ENCODE measurements around the gene ASCL2. TPM values are rescaled to one million over a fixed set of nuclear protein-coding genes. Genes with fewer than 3 reads are reported as not detected.

ASCL2 gene
- total and polyA plus RNA-seq, 10 of the 15 experiments (the other 5 are each of a cell fraction or from before 2014, with no cell fraction given): not detected

DNA sequence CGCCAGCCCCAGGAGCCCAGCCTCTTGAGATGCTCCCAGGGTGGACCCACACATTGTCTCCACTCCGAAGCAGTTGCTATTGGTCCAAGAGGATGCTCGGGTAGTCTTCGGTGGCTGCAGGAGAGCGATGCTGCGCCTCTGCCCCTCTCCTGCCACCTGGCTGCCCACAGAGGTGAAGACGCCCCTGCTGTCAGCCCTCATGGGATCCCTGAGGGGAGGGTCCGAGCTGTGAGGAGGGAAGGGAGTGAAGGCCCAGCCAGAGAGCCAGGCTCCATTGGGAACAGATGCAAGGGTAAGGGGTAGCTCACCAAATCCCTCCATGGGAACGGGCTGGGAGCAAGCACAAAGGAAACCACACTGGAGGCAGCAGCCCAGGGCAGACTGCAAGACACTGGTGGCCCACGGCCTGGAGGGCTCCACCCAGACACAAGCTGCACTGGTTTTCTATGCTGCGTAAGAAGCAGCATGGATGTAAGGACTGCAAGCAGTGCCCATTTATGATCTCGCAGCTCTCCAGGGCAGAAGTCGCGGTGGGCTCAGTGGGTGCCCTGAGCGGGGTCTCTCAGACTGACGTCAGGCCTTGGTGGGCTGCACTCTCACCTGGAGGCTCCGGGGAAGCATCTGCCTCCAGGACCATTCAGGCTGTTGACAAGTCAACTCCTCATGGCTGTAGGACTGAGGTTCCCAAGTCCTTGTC is 47.1 kb upstream of the ASCL2 start:
- BruUV-seq (replicated peaks): no TSS peak
- ATAC-seq: no peak

More for the DNA sequence above, 47.1 kb upstream of the ASCL2 start:
- no peak overlapping the region for H3K4me3 ChIP-seq
- POLR2A ChIA-PET: no interaction called here
- H3K9ac ChIP-seq (ENCODE audit: control insufficient read depth, insufficient read depth, low read length): no peak overlapping the region
- RAD21 ChIA-PET (ENCODE audit: unreplicated experiment): no interaction called here
- no peak overlapping the region for H3K4me2 ChIP-seq (ENCODE audit: control insufficient read depth, insufficient read depth)
- DNase-seq (ENCODE audit: low read depth, low spot score) (no peak), FAIRE-seq (no peak)
- intact Hi-C loops (cut with micrococcal nuclease; ENCODE audit: unreplicated experiment) (no loop called here), in situ Hi-C loops (cut with MboI) (no loop called here)
- TF ChIP-seq MEF2B (IDR thresholded peaks at IDR 0.05; ENCODE audit: partially characterized antibody, poor library complexity, severe bottlenecking): no peak
- TF ChIP-seq, protein P1, sequence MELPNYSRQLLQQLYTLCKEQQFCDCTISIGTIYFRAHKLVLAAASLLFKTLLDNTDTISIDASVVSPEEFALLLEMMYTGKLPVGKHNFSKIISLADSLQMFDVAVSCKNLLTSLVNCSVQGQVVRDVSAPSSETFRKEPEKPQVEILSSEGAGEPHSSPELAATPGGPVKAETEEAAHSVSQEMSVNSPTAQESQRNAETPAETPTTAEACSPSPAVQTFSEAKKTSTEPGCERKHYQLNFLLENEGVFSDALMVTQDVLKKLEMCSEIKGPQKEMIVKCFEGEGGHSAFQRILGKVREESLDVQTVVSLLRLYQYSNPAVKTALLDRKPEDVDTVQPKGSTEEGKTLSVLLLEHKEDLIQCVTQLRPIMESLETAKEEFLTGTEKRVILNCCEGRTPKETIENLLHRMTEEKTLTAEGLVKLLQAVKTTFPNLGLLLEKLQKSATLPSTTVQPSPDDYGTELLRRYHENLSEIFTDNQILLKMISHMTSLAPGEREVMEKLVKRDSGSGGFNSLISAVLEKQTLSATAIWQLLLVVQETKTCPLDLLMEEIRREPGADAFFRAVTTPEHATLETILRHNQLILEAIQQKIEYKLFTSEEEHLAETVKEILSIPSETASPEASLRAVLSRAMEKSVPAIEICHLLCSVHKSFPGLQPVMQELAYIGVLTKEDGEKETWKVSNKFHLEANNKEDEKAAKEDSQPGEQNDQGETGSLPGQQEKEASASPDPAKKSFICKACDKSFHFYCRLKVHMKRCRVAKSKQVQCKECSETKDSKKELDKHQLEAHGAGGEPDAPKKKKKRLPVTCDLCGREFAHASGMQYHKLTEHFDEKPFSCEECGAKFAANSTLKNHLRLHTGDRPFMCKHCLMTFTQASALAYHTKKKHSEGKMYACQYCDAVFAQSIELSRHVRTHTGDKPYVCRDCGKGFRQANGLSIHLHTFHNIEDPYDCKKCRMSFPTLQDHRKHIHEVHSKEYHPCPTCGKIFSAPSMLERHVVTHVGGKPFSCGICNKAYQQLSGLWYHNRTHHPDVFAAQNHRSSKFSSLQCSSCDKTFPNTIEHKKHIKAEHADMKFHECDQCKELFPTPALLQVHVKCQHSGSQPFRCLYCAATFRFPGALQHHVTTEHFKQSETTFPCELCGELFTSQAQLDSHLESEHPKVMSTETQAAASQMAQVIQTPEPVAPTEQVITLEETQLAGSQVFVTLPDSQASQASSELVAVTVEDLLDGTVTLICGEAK (IDR thresholded peaks at IDR 0.05; ENCODE audit: borderline replicate concordance): no peak
- TF ChIP-seq ESRRA (IDR thresholded peaks at IDR 0.05; ENCODE audit: low read length): no peak
- no peak for TF ChIP-seq BHLHE40 (IDR thresholded peaks at IDR 0.05; ENCODE audit: borderline replicate concordance in 1 of 2, low read depth in 2 of 2, low read length in 1 of 2)
- no peak for TF ChIP-seq SUPT20H (IDR thresholded peaks at IDR 0.05; ENCODE audit: borderline replicate concordance, control insufficient read depth, low read depth, low read length)
- no peak for TF ChIP-seq TCF3 (IDR thresholded peaks at IDR 0.05; ENCODE audit: borderline replicate concordance, insufficient read depth, low read depth, low read length)
- no peak for TF ChIP-seq NR2C2 (IDR thresholded peaks at IDR 0.05; ENCODE audit: borderline replicate concordance, control insufficient read depth, insufficient read length, low read depth)
- TF ChIP-seq NBN (IDR thresholded peaks at IDR 0.05): no peak
- no peak for TF ChIP-seq USF1 (IDR thresholded peaks at IDR 0.05; ENCODE audit: borderline replicate concordance, extremely low read length, insufficient read depth, low read depth, low read length)
- no peak for TF ChIP-seq RB1 (IDR thresholded peaks at IDR 0.05; ENCODE audit: borderline replicate concordance)
- no peak for TF ChIP-seq DPF2 (IDR thresholded peaks at IDR 0.05)
- no peak for TF ChIP-seq EGR1 (IDR thresholded peaks at IDR 0.05; ENCODE audit: borderline replicate concordance in 1 of 2, low read depth in 2 of 2, low read length in 2 of 2)
- TF ChIP-seq, protein P2, sequence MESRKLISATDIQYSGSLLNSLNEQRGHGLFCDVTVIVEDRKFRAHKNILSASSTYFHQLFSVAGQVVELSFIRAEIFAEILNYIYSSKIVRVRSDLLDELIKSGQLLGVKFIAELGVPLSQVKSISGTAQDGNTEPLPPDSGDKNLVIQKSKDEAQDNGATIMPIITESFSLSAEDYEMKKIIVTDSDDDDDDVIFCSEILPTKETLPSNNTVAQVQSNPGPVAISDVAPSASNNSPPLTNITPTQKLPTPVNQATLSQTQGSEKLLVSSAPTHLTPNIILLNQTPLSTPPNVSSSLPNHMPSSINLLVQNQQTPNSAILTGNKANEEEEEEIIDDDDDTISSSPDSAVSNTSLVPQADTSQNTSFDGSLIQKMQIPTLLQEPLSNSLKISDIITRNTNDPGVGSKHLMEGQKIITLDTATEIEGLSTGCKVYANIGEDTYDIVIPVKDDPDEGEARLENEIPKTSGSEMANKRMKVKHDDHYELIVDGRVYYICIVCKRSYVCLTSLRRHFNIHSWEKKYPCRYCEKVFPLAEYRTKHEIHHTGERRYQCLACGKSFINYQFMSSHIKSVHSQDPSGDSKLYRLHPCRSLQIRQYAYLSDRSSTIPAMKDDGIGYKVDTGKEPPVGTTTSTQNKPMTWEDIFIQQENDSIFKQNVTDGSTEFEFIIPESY (IDR thresholded peaks at IDR 0.05): no peak
- TF ChIP-seq NR2F1 (conservative IDR thresholded peaks at IDR 0.05): no peak
- no peaks in the 10 kb centered on the region for H3K79me2 ChIP-seq (ENCODE audit: control insufficient read depth, insufficient read depth, low read length)
- no peaks in the 10 kb centered on the region for H4K20me1 ChIP-seq (ENCODE audit: control insufficient read depth, insufficient read depth)
- SMC1A ChIA-PET (ENCODE audit: uncharacterized antibody, unreplicated experiment): no interaction called here
- H3K4me1 ChIP-seq (ENCODE audit: control insufficient read depth, insufficient read depth, low read length): no peaks in the 10 kb centered on the region
- no peak overlapping the region for H3K27ac ChIP-seq (ENCODE audit: control insufficient read depth, insufficient read depth)
- no peaks in the 10 kb centered on the region for H3K9me3 ChIP-seq (replicated peaks; ENCODE audit: control insufficient read depth, insufficient read depth, low read length)
- CTCF ChIA-PET: no interaction called here
- 45% methylated on average over 17 of the region's 17 CpGs for WGBS (ENCODE audit: insufficient coverage, insufficient replicate concordance, low lambda C conversion rate, missing lambda C conversion rate)
- no peaks in the 10 kb centered on the region for H3K27me3 ChIP-seq (replicated peaks in 1 of 2; ENCODE audit: control insufficient read depth in 2 of 2, insufficient read depth in 2 of 2, low read length in 1 of 2)
- H2AFZ ChIP-seq (ENCODE audit: control insufficient read depth, low read depth, low read length): no peak overlapping the region
- no peaks in the 10 kb centered on the region for H3K36me3 ChIP-seq (ENCODE audit: control insufficient read depth in 2 of 2, insufficient read depth in 2 of 2, low read length in 1 of 2)
